Ovary (tissue), 9 donors: ENCODE data around the gene ANXA5. TPM values are rescaled to one million over a fixed set of nuclear protein-coding genes. Genes with fewer than 3 reads are reported as not detected.

ENCODE experiments used
- DNase-seq, 5 donors: peaks; one replicate each; pipeline ENCODE4 v3.0.0-alpha.2; 2019 to 2020
- H3K27ac ChIP-seq, 2 donors: fragments of 200-600 bp; one replicate each; pipeline versions ENCODE4 v1.5.1 to v1.8.0; 2019 to 2022
- H3K27me3 ChIP-seq: fragments of 200-600 bp; one replicate; pipeline ENCODE4 v1.8.0; 2022
- H3K36me3 ChIP-seq: fragments of 200-600 bp; sonication (generic); one replicate; pipeline ENCODE4 v1.5.1; 2019
- H3K4me1 ChIP-seq: one replicate; pipeline ENCODE4 v1.8.1; 2013; ENCODE audit warnings: mild to moderate bottlenecking, moderate library complexity; ENCODE audit not compliant: insufficient read depth
- H3K4me3 ChIP-seq: fragments of 200-600 bp; sonication (generic); one replicate; pipeline ENCODE4 v1.5.1; 2017
- H3K9me3 ChIP-seq, 2 donors: fragments of 200-600 bp in 1 of 2; sonication (generic) in 1 of 2; one replicate each; pipeline versions ENCODE4 v1.5.1 to v1.8.1; 2013 to 2019; ENCODE audit warnings: mild to moderate bottlenecking in 1 of 2, moderate library complexity in 1 of 2
- CTCF ChIP-seq, 3 donors: fragments of 450-650 bp in 2 of 3; fragments of 200-600 bp in 1 of 3; IDR thresholded peaks; one replicate each; pipeline versions ENCODE4 v1.5.1 to v1.8.0; 2016 to 2022; ENCODE audit warnings: antibody characterized with exemption in 3 of 3, mild to moderate bottlenecking in 1 of 3
- EP300 ChIP-seq: sonication (generic); formaldehyde crosslinking; IDR thresholded peaks from one replicate; pipeline ENCODE4 v1.6.1; 2017; ENCODE audit warnings: antibody characterized with exemption
- POLR2A ChIP-seq: fragments of 450-650 bp; IDR thresholded peaks from one replicate; pipeline ENCODE4 v1.6.1; 2017; ENCODE audit warnings: antibody characterized with exemption, mild to moderate bottlenecking, moderate library complexity
- WGBS, 3 donors: extraction: QIAGEN DNeasy Blood & Tissue Kit in 1 of 3; methylation state at CpG; one replicate each; pipeline versions ENCODE4 v1.1.5 to v1.1.7; 2013 to 2017; 5-methylcytosine and 5-hydroxymethylcytosine counted together
- intact Hi-C, 4 donors: fragments of 100-400 bp; cut with DNase I; formaldehyde crosslinking; loops; one replicate each; pipeline versions ENCODE4 v1.11.0 to v1.15.1; 2022 to 2023
- polyA plus RNA-seq, 2 donors: library from polyadenylated mRNA; stranded (reverse); fragments of 200-250 nt in 1 of 2; fragments of 350-450 nt in 1 of 2; fragmentation: Illumina TruSeq in 1 of 2; extraction: RNeasy Lipid Tissue Mini Kit (QIAGEN cat#74804) in 1 of 2; gene quantifications; one replicate each; pipeline ENCODE4 v1.2.3, GENCODE V29; 2013 to 2014
- total RNA-seq, 7 donors: library from RNA; depleted of rRNA in 2 of 7; stranded (reverse); fragments of >200 nt in 2 of 7; fragmentation: NEBNext Ultra II Directional in 3 of 7; extraction: Animal tissue kit (Norgen Biotek cat#: 25700) in 3 of 7; gene quantifications; one replicate each; pipeline versions ENCODE4 v1.1.0 to v1.2.4, GENCODE V29; 2016 to 2023
- donor health status: DM: no; HTN: no; CAD: no; lungs with moderate emphysema.
- donor health status: DM: no; HTN: no; CAD: no.
- donor health status: Bipolar disorder and iron deficiency.
- donor health status: DM: yes; HTN: yes; CAD: no.
- donor health status: DM: no; HTN: no; CAD: no.
- donor health status: DM: yes; HTN: yes; CAD: no.

ANXA5 gene
- total and polyA plus RNA-seq, 9 donors = 130 to 859 (median 261) TPM

DNA sequence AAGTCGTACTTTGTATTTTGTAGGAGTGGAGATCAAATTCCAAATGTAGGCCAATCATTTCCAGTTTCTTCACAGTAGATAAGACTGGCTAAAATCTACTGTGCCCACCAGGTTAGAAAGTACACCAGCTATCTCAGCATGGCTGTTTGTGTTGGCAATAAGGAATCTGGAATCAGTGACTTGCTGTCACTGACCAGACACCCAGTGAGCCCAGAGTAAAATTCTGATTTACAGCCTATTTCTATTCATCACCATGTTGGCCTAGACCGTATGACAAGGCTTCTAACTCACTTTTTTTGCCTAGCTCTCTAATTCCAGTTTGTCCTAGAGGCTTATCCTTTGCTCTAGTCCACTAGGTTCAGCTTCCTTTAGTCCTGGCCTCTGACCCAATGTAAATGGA, 42.8 kb upstream of the ANXA5 start:
- 28 to 46% (median 29%) methylated on average over 2 of the region's 2 CpGs for WGBS, 3 donors
- no peaks in the 10 kb centered on the region for H3K27me3 ChIP-seq
- no peak overlapping the region for H3K4me3 ChIP-seq
- intact Hi-C loops = loop anchor here in 3 of 4 donors (10.0 kb wide), 2 partner anchors 65 to 365 kb away; no protein-coding TSS in a partner anchor
- DNase-seq = no peak
- no peaks in the 10 kb centered on the region for H3K9me3 ChIP-seq
- TF ChIP-seq EP300 = no peak
- TF ChIP-seq POLR2A = no peak
- no peak for TF ChIP-seq CTCF (IDR thresholded peaks at IDR 0.05)
- H3K36me3 ChIP-seq = no peaks in the 10 kb centered on the region
- H3K27ac ChIP-seq = no peak overlapping the region
- no peaks in the 10 kb centered on the region for H3K4me1 ChIP-seq

DNA sequence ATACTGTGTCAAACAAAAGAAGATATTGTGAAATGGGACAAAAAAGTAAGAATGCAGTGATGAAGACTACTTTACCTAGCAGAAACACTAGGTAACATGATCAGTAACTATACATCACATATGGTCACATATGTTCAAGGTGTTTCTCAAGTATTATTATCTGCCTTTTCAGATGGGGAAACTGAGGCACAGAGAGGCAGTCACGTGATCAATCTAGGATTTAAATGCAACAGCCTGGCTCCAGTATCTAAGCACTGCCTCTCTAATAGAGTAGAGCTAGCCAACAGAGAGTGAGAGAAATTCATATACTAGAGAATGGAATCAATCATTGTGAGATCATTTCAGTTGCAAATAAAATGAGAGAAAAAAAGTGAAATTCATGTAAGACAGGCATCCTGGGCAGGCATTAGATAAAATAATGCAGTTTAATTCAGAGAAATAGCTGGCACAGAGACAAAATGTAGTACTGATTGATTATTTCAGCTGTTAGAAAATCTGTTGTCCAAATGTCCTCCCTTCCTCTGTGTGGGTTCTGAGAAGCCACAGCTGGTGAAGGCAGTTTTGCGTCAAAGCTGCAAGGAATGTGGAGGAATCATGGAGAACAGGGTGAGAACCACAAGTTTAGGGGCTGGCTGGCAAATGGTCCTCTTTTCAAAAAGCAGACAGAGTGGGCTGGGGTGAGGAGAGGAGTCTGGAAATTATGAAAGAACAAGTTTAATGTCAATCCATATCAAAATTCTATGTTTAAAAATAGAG, 42.2 kb upstream of the ANXA5 start:
- DNase-seq = peak in 3 of 5 donors; percentile 17 to 38 (median 38)
- Histone ChIP-seq H3K27me3 (no peaks in the 10 kb centered on the region), H3K4me3 (no peak overlapping the region), H3K36me3 (no peaks in the 10 kb centered on the region), H3K9me3 (no peaks in the 10 kb centered on the region), H3K27ac (no peak overlapping the region), H3K4me1 (no peaks in the 10 kb centered on the region)
- WGBS, 3 donors = 5 to 19% (median 6%) methylated on average over 2 of the region's 2 CpGs
- intact Hi-C loops = loop anchor here in 3 of 4 donors (10.0 kb wide), 2 partner anchors 64 to 364 kb away; no protein-coding TSS in a partner anchor
- no peak for TF ChIP-seq CTCF (IDR thresholded peaks at IDR 0.05)

DNA sequence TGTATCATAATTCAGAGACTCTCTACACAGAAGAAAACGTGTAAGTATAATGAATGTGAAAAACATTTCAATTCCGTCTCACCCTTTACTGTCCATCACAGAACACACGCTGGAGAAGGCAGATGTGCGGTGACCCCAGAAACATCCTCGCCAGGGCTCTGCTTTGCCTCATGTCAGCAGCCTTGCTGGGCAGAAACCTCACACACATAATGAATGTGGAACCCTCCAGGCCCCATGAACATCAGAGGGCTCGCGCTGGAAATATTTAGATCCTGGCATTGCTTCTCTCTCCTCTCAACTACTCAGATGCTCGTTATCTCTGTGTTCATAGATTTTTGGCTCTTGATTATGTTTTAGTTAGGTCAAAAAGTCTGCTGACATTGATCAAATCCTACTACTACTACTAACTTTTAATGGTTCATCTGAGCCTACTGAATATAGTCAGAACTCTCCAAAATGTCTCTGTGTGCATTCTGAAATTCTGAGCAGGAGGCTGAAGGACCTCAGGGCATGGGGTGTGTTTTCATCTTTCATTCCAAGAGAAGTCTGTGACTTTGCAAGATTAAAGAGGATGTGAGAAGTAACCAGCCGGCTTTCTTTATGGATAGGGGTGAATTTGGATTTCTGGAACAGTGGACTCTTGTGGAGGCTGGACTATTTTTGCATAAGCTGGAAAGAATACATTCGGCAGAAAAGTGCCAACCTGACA, 41.2 kb upstream of the ANXA5 start:
- no peak overlapping the region for H3K27ac ChIP-seq
- DNase-seq = no peak
- no peaks in the 10 kb centered on the region for H3K27me3 ChIP-seq
- 68 to 83% (median 77%) methylated on average over 10 of the region's 10 CpGs for WGBS, 3 donors
- intact Hi-C loops = loop anchor here in 3 of 4 donors (10.0 kb wide), 2 partner anchors 63 to 363 kb away; no protein-coding TSS in a partner anchor
- no peak overlapping the region for H3K4me3 ChIP-seq
- no peaks in the 10 kb centered on the region for H3K36me3 ChIP-seq
- TF ChIP-seq CTCF (IDR thresholded peaks at IDR 0.05) = no peak
- no peak for TF ChIP-seq POLR2A
- TF ChIP-seq EP300 = no peak
- no peaks in the 10 kb centered on the region for H3K9me3 ChIP-seq
- no peaks in the 10 kb centered on the region for H3K4me1 ChIP-seq

DNA sequence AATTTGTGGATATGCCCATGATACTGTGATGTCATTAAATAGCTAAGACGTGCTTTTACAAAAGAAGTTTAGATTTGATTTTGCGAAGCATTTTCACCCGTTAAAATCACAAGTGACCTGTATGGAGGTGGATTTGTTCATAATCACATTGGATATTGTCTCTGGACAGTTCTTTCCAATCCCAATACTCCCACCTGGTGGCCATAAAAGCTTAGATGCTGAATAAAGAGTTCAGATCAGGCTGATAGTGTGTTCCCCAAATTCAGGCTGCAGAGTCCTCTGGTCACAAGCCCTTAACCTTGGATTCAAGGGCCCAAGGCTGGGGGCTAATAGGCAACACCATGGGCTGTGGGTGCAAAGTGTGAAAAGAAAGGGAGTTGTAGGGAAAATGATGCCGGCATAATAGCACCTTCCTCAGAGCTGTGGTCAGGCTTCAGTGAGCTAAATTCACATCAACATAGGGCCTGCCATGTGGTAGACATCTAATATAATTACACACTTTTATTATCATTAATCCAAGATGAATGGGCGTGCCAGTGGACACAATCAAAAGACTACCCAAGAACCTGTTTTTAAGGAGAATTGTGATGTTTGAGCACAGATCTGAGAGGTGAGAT, 40.1 kb upstream of the ANXA5 start:
- Histone ChIP-seq H3K9me3 (no peaks in the 10 kb centered on the region), H3K36me3 (no peaks in the 10 kb centered on the region), H3K27ac (no peak overlapping the region), H3K4me3 (no peak overlapping the region), H3K27me3 (no peaks in the 10 kb centered on the region), H3K4me1 (no peaks in the 10 kb centered on the region)
- peak in 2 of 5 donors; percentile 18 to 32 for DNase-seq
- WGBS, 3 donors = 61 to 71% (median 63%) methylated on average over 5 of the region's 5 CpGs
- intact Hi-C loops = loop anchor here in 3 of 4 donors (10.0 kb wide), 2 partner anchors 62 to 362 kb away; no protein-coding TSS in a partner anchor
- peak in 2 of 3 donors; percentile 30 for TF ChIP-seq CTCF (IDR thresholded peaks at IDR 0.05)
- TF ChIP-seq POLR2A = no peak
- no peak for TF ChIP-seq EP300
